ENCODE measurements around the gene ZC2HC1B.

The ZC2HC1B gene

GRCh38 chr6:143838395-143838794 is 25.9 kb upstream of the ZC2HC1B start:
- ChIA-PET POLR2A (no interaction called here), CTCF (interaction anchor here (0.5 kb wide), 1 partner anchor 680 kb away, joined by 3 read pairs; no protein-coding TSS in a partner anchor)
- Histone ChIP-seq H3K27ac (ENCODE audit: insufficient read depth in 1 of 2, low read depth in 1 of 2, low read length in 2 of 2, poor library complexity in 1 of 2, severe bottlenecking in 2 of 2) (no peak overlapping the region), H3K36me3 (ENCODE audit: control insufficient read depth in 4 of 4, insufficient read depth in 4 of 4, low read length in 3 of 4) (no peaks in the 10 kb centered on the region), H3K4me3 (ENCODE audit: control insufficient read depth in 1 of 7, extremely low read depth in 1 of 7, insufficient read depth in 4 of 7, low read depth in 2 of 7, low read length in 6 of 7) (no peak overlapping the region), H3K27me3 (replicated peaks in 2 of 5; ENCODE audit: control insufficient read depth in 4 of 5, insufficient read depth in 5 of 5, low read length in 4 of 5) (no peaks in the 10 kb centered on the region), H3K9me3 (ENCODE audit: control extremely low read depth in 1 of 5, control insufficient read depth in 4 of 5, insufficient read depth in 2 of 5, low read depth in 1 of 5, low read length in 4 of 5) (no peaks in the 10 kb centered on the region), H3K4me1 (ENCODE audit: control extremely low read depth in 1 of 4, control insufficient read depth in 4 of 4, insufficient read depth in 4 of 4, low read length in 3 of 4) (peaks cover 0 to 9% (median 6%) of the 10 kb centered on the region in 4 experiments)
- WGBS (ENCODE audit: insufficient coverage): 100% methylated on average over 1 of the region's 5 CpGs
- no peak for DNase-seq

GRCh38 chr6:143839196-143839595 is 25.1 kb upstream of the ZC2HC1B start:
- no peaks in the 10 kb centered on the region for H3K36me3 ChIP-seq (ENCODE audit: control insufficient read depth in 4 of 4, insufficient read depth in 4 of 4, low read length in 3 of 4)
- POLR2A ChIA-PET: no interaction called here
- WGBS (ENCODE audit: insufficient coverage): 93% methylated on average over 4 of the region's 4 CpGs
- H3K27ac ChIP-seq (ENCODE audit: insufficient read depth in 1 of 2, low read depth in 1 of 2, low read length in 2 of 2, poor library complexity in 1 of 2, severe bottlenecking in 2 of 2): no peak overlapping the region
- H3K9me3 ChIP-seq (ENCODE audit: control extremely low read depth in 1 of 5, control insufficient read depth in 4 of 5, insufficient read depth in 2 of 5, low read depth in 1 of 5, low read length in 4 of 5): no peaks in the 10 kb centered on the region
- H3K4me3 ChIP-seq (ENCODE audit: control insufficient read depth in 1 of 7, extremely low read depth in 1 of 7, insufficient read depth in 4 of 7, low read depth in 2 of 7, low read length in 6 of 7): no peak overlapping the region
- no peaks in the 10 kb centered on the region for H3K27me3 ChIP-seq (replicated peaks in 2 of 5; ENCODE audit: control insufficient read depth in 4 of 5, insufficient read depth in 5 of 5, low read length in 4 of 5)
- DNase-seq: no peak
- H3K4me1 ChIP-seq (ENCODE audit: control extremely low read depth in 1 of 4, control insufficient read depth in 4 of 4, insufficient read depth in 4 of 4, low read length in 3 of 4): peaks cover 4 to 17% (median 13%) of the 10 kb centered on the region in 4 experiments
- CTCF ChIA-PET: no interaction called here

GRCh38 chr6:143840595-143841265 is 23.5 kb upstream of the ZC2HC1B start:
- CTCF ChIA-PET: no interaction called here

GRCh38 chr6:143842461-143842901 is 21.8 kb upstream of the ZC2HC1B start:
- ChIA-PET POLR2A (no interaction called here), CTCF (interaction anchor here (0.7 to 1.3 kb wide), 3 partner anchors 16 to 122 kb away, joined by 3 to 4 read pairs (median 4); no protein-coding TSS in a partner anchor)

More at GRCh38 chr6:143840595-143841265, 23.5 kb upstream of the ZC2HC1B start:
- Histone ChIP-seq H3K27me3 (replicated peaks in 2 of 5; ENCODE audit: control insufficient read depth in 4 of 5, insufficient read depth in 5 of 5, low read length in 4 of 5) (no peaks in the 10 kb centered on the region), H3K36me3 (ENCODE audit: control insufficient read depth in 4 of 4, insufficient read depth in 4 of 4, low read length in 3 of 4) (peaks cover 7 to 11% (median 10%) of the 10 kb centered on the region in 4 experiments), H3K4me3 (ENCODE audit: control insufficient read depth in 1 of 7, extremely low read depth in 1 of 7, insufficient read depth in 4 of 7, low read depth in 2 of 7, low read length in 6 of 7) (no peak overlapping the region), H3K4me1 (ENCODE audit: control extremely low read depth in 1 of 4, control insufficient read depth in 4 of 4, insufficient read depth in 4 of 4, low read length in 3 of 4) (peaks cover 6 to 24% (median 18%) of the 10 kb centered on the region in 4 experiments), H3K9me3 (ENCODE audit: control extremely low read depth in 1 of 5, control insufficient read depth in 4 of 5, insufficient read depth in 2 of 5, low read depth in 1 of 5, low read length in 4 of 5) (no peaks in the 10 kb centered on the region), H3K27ac (ENCODE audit: insufficient read depth in 1 of 2, low read depth in 1 of 2, low read length in 2 of 2, poor library complexity in 1 of 2, severe bottlenecking in 2 of 2) (no peak overlapping the region)
- no peak for DNase-seq
- POLR2A ChIA-PET: no interaction called here
- 97% methylated on average over 5 of the region's 6 CpGs for WGBS (ENCODE audit: insufficient coverage)

GRCh38 chr6:143842902-143843676 is 21.2 kb upstream of the ZC2HC1B start, which contains the start of gene LTV1:
Gene LTV1 (plus strand): TSS chr6:143843338. CDS start chr6:143843478, 140 bp downstream.
- ChIA-PET CTCF (interaction anchor here (0.7 to 2.6 kb wide), 5 partner anchors 13 to 268 kb away, joined by 3 to 8 read pairs (median 4); no protein-coding TSS in a partner anchor), POLR2A (no interaction called here)
- H3K27ac ChIP-seq (ENCODE audit: insufficient read depth in 1 of 2, low read depth in 1 of 2, low read length in 2 of 2, poor library complexity in 1 of 2, severe bottlenecking in 2 of 2): peak within 1 kb of the TSS; percentile 96 to 98
- H3K36me3 ChIP-seq (ENCODE audit: control insufficient read depth in 4 of 4, insufficient read depth in 4 of 4, low read length in 3 of 4): peaks cover 16 to 34% (median 29%) of the 10 kb centered on the region in 4 experiments
- H3K27me3 ChIP-seq (replicated peaks in 2 of 5; ENCODE audit: control insufficient read depth in 4 of 5, insufficient read depth in 5 of 5, low read length in 4 of 5): no peaks in the 10 kb centered on the region
- H3K9me3 ChIP-seq (ENCODE audit: control extremely low read depth in 1 of 5, control insufficient read depth in 4 of 5, insufficient read depth in 2 of 5, low read depth in 1 of 5, low read length in 4 of 5): no peaks in the 10 kb centered on the region
- H3K4me1 ChIP-seq (ENCODE audit: control extremely low read depth in 1 of 4, control insufficient read depth in 4 of 4, insufficient read depth in 4 of 4, low read length in 3 of 4): peaks cover 6 to 24% (median 18%) of the 10 kb centered on the region in 4 experiments
- peak within 1 kb of the TSS; percentile 46 to 96 (median 87) for H3K4me3 ChIP-seq (ENCODE audit: control insufficient read depth in 1 of 7, extremely low read depth in 1 of 7, insufficient read depth in 4 of 7, low read depth in 2 of 7, low read length in 6 of 7)
- WGBS (ENCODE audit: insufficient coverage): under 1% methylated on average over 47 of the region's 64 CpGs
- DNase-seq: peak; percentile 96 to 98 (median 97)

More at GRCh38 chr6:143842461-143842901, 21.8 kb upstream of the ZC2HC1B start:
- Histone ChIP-seq H3K4me1 (ENCODE audit: control extremely low read depth in 1 of 4, control insufficient read depth in 4 of 4, insufficient read depth in 4 of 4, low read length in 3 of 4) (peaks cover 6 to 24% (median 18%) of the 10 kb centered on the region in 4 experiments), H3K4me3 (ENCODE audit: control insufficient read depth in 1 of 7, extremely low read depth in 1 of 7, insufficient read depth in 4 of 7, low read depth in 2 of 7, low read length in 6 of 7) (peak overlapping the region; percentile 46 to 96 (median 87)), H3K27me3 (replicated peaks in 2 of 5; ENCODE audit: control insufficient read depth in 4 of 5, insufficient read depth in 5 of 5, low read length in 4 of 5) (no peaks in the 10 kb centered on the region), H3K36me3 (ENCODE audit: control insufficient read depth in 4 of 4, insufficient read depth in 4 of 4, low read length in 3 of 4) (peaks cover 13 to 27% (median 26%) of the 10 kb centered on the region in 4 experiments), H3K27ac (ENCODE audit: insufficient read depth in 1 of 2, low read depth in 1 of 2, low read length in 2 of 2, poor library complexity in 1 of 2, severe bottlenecking in 2 of 2) (peak overlapping the region; percentile 96 to 98), H3K9me3 (ENCODE audit: control extremely low read depth in 1 of 5, control insufficient read depth in 4 of 5, insufficient read depth in 2 of 5, low read depth in 1 of 5, low read length in 4 of 5) (no peaks in the 10 kb centered on the region)
- no peak for DNase-seq
- 0% methylated on average over 1 of the region's 7 CpGs for WGBS (ENCODE audit: insufficient coverage)

GRCh38 chr6:143843677-143843999 is 20.6 kb upstream of the ZC2HC1B start:
- no peaks in the 10 kb centered on the region for H3K27me3 ChIP-seq (replicated peaks in 2 of 5; ENCODE audit: control insufficient read depth in 4 of 5, insufficient read depth in 5 of 5, low read length in 4 of 5)
- peak in 2 of 3 donors; percentile 42 to 78 for DNase-seq
- ChIA-PET POLR2A (no interaction called here), CTCF (interaction anchor here (1.0 to 2.6 kb wide), 5 partner anchors 13 to 269 kb away, joined by 3 to 8 read pairs (median 4); no protein-coding TSS in a partner anchor)
- H3K4me1 ChIP-seq (ENCODE audit: control extremely low read depth in 1 of 4, control insufficient read depth in 4 of 4, insufficient read depth in 4 of 4, low read length in 3 of 4): peaks cover 6 to 24% (median 18%) of the 10 kb centered on the region in 4 experiments
- no peaks in the 10 kb centered on the region for H3K9me3 ChIP-seq (ENCODE audit: control extremely low read depth in 1 of 5, control insufficient read depth in 4 of 5, insufficient read depth in 2 of 5, low read depth in 1 of 5, low read length in 4 of 5)
- peak overlapping the region; percentile 96 to 98 for H3K27ac ChIP-seq (ENCODE audit: insufficient read depth in 1 of 2, low read depth in 1 of 2, low read length in 2 of 2, poor library complexity in 1 of 2, severe bottlenecking in 2 of 2)
- H3K4me3 ChIP-seq (ENCODE audit: control insufficient read depth in 1 of 7, extremely low read depth in 1 of 7, insufficient read depth in 4 of 7, low read depth in 2 of 7, low read length in 6 of 7): peak overlapping the region; percentile 46 to 96 (median 87)
- peaks cover 19 to 39% (median 31%) of the 10 kb centered on the region in 4 experiments for H3K36me3 ChIP-seq (ENCODE audit: control insufficient read depth in 4 of 4, insufficient read depth in 4 of 4, low read length in 3 of 4)
- WGBS (ENCODE audit: insufficient coverage): 0% methylated on average over 8 of the region's 9 CpGs
